ENCODE measurements around the gene TPCN2.

The TPCN2 gene

GRCh38 chr11:69055598-69056516 is 7.1 kb downstream of the TPCN2 start:
- DNase-seq (ENCODE audit: low read depth in 2 of 2, low spot score in 1 of 2): no peak

GRCh38 chr11:69057236-69057635 is 8.5 kb downstream of the TPCN2 start:
- DNase-seq (ENCODE audit: low read depth in 2 of 2, low spot score in 1 of 2): no peak

DNA sequence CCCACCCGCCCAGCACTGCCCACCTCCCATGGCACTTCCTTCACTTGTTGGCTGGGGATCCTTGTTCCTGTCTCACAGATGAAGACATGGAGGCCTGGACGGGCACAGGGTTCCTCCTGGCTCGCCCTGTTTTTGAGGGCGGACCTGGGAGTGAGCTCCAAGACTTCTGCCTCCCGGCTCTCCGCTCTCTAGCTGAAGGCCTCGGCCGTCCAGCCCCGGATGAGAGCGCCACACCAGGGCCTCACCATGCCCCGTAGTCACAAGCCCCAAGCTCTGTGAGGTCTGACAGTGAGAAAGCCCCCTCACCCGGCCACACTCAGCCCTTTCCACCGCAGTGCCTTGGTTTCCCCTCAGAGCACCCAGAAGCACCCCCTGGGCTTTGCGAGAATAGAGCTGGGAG is 9.1 kb downstream of the TPCN2 start:
- DNase-seq (ENCODE audit: low read depth in 2 of 2, low spot score in 1 of 2): no peak

DNA sequence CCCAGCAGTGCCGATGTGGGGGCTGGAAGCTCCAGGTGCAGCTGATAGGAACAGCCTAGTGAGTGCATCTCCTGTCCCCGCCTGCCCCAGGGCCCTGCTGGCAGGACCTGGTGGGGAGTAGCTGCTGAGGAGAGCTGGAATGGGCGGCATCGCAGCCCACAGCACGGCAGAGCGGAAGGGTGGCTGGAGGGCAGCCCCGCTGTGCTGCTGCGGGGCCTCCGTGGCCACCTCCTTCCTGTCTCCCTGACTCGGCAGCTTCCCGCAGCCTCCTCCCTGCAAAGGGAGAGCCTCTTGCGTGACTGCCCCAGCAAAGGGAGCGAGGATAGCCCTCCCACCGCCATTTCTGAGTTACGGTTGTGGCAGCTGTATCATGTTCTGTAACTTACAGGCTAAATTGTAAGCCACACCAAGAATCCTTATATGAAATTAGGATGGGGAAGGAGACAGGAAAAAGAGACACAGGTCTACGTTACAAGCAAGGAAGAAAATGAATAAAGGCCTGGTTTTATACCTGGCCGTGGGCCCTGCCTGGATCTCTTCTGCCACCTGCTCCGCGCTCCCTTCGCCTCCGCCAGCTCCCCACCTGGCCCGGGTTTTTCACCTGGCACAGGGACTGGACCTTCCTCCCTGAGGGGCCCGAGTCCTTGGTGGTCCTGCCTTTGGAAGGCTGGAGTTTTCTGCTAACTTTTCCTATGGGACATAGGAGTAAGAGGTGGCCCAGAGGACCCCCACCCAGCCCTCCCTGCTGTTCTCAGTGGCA is 10.0 kb downstream of the TPCN2 start:
- DNase-seq (ENCODE audit: low read depth in 2 of 2, low spot score in 1 of 2): no peak

DNA sequence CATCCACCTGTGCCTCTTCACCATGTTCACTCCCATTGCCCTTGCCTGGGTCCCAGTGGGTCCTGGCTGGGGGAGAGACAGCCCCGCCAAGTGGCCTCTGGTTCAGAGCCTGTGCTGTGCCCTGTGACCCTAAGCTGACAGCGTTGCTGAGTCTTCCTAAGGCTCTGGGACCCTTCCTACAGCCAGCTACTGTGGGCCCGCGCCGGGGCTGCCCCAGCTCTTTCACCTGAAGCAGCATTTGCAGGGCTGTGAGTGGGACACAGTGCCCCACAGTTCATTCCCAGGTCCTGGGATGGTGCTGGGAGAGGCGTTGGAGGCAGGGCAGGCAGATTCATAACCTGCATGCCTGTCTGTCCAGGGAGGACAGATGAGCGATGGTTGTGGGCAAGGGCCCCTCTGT is 10.7 kb downstream of the TPCN2 start:
- no peak for DNase-seq (ENCODE audit: low read depth in 2 of 2, low spot score in 1 of 2)

DNA sequence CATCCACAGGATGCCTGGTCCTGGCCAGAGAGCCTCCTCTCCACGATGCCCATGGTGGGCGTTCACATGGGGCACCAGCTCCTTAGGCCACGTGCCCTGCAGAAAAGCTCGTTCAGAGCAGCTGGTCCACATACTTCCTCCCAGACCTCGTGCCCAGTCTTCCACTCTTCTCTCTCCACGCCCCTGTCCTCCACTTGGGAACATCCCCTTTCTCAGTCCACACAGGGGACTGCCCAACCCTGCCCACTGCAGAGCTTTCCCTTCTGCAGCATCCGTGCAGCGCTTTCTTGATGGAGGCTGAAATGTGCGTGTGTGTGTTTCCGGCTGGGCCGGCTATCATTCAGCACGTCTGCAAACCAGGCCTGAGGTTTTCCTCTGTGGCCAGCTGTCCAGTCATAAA is 11.3 kb downstream of the TPCN2 start:
- DNase-seq (ENCODE audit: low read depth in 2 of 2, low spot score in 1 of 2): no peak

DNA sequence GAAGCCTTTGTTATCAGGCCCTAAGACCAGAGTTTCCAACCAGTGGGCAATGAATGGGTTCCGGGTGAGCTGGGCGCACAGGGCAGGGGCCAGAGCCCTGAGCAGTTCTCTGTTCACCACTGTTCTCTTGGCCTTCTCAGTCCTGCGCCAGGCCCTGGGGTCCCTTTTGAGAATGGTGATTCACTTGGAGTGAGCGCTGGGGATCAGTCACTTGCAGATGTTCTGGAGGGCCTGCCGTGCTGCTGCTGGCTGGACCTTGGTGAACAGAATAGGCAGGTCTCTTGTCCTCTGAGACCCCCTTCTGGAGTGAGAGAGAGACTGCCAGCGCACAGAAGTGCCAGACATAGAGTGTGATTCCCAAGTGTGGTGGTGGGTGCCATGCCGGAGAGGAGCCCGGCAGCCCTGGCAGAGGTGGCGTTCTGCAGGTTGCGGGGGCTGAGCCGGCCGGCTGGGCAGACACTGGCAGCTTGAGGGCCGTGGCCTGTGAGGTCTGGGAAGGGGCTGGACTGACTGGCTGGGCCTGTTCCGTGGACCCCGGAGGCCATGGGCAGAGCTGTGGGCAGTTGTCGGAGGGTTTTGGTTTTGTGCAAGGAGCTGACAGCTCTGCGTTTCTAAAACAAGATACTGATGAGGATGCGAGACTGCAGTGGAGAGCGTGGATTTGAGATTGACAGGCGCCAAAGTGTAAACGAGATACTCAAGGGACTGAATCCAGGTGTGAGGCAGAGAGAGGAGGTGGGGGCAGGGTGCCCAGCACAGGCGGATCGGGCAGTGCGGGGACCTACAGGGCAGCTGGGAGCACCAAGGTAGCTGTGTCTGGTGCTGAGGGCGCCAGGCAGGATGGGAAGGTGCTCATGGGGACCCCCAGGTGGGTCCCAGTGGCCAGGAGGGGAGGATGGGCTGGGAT is 12.3 kb downstream of the TPCN2 start:
- no peak for DNase-seq (ENCODE audit: low read depth in 2 of 2, low spot score in 1 of 2)

DNA sequence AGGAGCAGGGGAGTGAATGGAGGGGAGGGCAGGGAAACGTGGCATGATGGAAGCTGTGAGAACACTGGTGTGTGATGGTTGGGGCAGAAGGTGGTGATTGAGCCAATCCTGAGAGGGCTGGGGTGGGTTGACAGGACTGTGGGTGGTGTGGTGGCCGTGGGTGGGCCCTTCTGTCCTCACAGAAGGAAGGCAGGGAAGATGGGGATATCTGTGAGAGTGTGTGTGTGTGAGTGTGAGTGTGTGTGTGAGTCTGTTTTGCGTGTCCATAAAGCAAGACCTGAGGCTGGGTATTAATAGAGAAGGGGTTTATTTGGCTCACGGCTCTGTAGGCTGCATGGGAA is 13.0 kb downstream of the TPCN2 start:
- no peak for DNase-seq (ENCODE audit: low read depth in 2 of 2, low spot score in 1 of 2)

DNA sequence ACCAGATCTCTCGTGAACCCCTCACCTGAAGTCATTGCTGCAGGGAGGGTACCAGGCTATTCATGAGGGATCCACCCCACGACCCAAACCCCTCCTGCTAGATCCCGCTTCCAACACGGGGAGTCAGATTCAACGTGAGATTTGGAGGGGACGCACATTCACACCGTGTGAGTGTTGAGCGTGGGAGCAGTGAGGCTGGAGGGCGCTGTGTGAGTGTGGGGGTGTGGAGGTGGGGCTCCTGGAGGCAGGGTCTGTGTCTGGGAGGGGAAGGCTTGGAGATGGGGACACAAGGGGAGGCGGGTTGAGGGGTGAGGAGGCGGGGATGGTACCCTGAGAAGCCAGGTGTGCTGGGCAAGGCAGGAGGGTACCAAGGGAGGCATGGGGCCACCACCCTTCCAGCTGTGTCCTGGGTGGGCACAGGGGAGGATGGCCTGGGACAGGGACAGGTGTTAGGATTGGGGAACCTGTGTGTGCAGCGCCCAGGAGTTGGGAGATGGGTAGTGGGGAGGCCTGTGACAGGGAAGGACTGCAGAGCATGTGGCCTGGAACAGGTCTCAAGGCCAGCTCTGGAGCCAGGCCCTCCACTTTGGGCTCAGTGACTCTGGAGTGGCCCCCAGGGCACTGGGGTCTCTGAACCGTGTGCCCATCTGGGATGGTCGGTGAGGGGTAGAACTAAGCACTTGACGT is 13.6 kb downstream of the TPCN2 start:
- no peak for DNase-seq (ENCODE audit: low read depth in 2 of 2, low spot score in 1 of 2)

GRCh38 chr11:69062873-69063651 is 14.3 kb downstream of the TPCN2 start:
- no peak for DNase-seq (ENCODE audit: low read depth in 2 of 2, low spot score in 1 of 2)

GRCh38 chr11:69063652-69064260 is 15.0 kb downstream of the TPCN2 start:
- DNase-seq (ENCODE audit: low read depth in 2 of 2, low spot score in 1 of 2): no peak

DNA sequence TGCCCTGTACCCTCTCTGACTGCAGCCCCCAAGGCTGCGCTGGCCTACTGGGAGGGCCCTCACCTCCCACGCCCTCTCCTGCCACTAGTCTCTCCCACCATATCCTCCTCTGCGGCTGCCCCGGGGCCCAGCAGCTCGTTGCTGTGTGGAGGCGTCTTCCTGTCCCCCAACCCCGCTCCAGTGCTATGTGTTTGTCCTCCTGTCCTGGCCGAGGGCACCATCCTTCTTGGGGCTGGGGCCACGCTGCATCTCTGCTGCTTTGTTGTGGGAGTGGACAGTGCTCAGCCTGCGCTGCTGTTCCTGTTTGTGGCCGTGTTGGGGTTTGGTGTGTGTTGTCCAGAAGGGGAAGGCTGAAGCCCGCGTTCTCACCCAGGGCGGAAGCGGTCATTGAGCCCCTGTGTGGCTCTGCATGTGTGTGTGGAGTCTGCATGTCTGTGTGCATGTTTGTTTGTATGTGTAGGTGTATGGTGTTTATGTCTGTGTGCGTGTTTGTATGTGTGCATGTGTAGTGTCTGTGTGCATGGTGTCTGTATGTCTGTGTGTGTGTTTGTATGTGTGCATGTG is 15.7 kb downstream of the TPCN2 start:
- DNase-seq (ENCODE audit: low read depth in 2 of 2, low spot score in 1 of 2): no peak

- no peak for DNase-seq (ENCODE audit: low read depth in 2 of 2, low spot score in 1 of 2)
These were observed 16.5 kb downstream of the TPCN2 start for GRCh38 chr11:69065147-69065710.

DNA sequence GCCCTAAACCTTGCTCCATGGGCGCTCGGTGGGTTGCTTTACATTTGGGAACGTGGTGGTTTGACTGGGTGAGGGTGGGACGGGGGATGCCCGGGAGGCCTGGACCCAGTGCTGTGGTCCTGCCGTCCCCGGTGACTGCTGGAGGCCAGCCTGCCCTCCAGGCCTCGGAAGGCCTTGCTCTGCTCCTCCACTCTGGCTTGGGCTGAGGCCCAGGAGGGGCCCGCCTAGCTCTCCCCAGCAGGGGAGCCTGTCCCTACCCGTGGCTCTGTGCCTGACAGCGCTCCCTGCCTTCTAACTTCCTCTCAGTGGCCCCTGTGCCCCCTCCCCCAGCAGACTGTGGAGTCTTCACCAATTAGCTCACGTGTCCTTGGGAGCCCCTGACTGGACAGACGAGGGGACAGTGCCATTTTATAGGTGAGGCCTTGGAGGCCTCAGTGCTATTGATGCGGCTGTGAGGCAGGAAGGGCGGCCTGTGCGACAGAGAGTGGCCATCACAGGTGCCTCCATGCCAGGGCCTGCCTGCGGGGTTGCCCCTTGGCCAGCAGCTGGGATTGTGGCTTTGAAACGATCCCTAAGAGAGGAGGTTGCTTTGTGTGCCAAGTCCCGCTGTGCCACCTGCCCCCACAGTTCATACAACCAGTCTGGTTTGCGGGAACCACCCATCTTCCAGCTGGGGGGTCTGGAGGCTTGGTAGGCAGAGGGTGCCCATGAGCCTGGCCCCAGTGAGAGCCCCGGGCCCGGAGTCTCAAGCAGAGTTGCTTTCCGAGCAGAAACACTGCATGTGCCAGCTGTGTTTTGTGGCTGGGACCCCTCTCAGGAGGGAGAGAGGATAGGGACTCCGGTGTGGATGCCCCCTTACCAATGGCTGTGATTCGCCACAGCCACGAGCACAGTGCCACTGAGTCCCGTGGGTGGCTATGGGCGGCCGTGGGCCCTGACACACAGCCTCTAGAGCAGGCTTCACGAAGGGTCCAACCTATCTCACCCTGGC is 17.7 kb downstream of the TPCN2 start:
- DNase-seq (ENCODE audit: low read depth in 2 of 2, low spot score in 1 of 2): no peak

DNA sequence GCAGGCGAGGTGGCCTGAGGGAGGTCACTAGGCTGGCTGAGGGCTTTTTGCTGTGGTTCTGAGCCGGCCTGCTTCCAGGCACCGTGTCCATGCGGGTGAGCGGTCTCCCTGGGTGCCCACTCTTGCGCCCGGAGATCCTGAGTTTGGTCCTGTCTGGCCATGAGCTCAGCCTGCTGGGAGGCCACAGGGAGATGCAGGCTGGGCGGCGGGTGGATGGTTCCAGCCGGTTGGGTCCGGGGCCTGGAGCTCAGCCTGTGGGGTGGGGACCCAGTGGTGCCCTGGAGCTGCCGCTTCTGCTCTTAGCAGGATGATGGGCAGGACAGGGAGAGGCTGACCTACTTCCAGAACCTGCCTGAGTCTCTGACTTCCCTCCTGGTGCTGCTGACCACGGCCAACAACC is 18.5 kb downstream of the TPCN2 start:
- DNase-seq (ENCODE audit: low read depth in 2 of 2, low spot score in 1 of 2): no peak

DNA sequence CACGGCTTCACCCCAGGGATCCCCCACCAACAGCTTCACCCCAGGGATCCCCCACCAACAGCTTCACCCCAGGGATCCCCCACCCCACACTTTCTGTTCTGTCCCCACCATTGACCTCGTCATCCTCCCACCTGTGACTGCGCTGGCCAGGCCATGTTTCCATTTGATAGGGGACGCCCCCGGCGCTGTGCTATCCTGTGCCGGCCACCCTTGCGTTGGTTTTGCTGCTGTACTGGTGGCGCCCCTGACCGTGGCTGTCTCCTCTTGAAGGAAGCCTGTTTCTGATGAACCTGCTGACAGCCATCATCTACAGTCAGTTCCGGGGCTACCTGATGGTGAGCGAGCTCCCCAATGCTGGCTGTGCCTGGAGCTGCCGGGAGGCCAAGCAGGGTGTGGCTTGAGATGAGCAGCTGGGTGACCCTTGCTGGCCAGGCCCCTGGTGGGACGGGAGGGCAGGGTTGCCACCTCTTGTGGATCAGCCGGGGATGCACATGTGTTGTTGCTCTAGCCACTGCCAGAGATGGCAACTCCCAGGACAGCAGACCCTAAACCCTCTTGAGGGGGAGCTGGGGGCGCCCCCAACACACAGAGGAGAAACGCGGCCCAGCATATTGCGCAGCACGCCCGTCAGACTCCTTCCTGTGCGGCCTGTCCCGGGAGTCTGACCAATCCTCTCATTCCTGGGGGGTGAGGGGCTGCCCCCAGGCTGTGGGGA is 22.5 kb downstream of the TPCN2 start:
- no peak for DNase-seq (ENCODE audit: low read depth in 2 of 2, low spot score in 1 of 2)

DNA sequence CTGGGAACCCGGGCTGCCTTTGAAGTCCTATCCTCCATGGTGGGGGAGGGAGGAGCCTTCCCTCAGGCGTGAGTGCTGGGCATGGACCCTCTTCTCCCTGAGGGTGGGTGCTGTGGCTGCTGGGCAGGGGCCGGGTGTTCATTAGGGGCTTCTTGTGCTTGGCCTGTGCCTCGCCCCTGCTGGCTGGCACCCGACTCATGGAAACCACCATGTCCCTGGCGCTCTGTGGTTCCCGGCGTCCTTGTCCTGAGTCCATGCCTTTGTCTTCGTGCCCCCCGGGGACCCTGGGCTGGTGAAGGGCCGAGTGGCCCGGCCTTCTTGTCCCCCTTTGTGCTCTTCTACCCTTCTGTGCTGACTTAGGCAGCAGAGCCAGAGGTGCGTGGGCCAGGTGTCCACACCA is 23.2 kb downstream of the TPCN2 start:
- no peak for DNase-seq (ENCODE audit: low read depth in 2 of 2, low spot score in 1 of 2)
